GM21515 (cell line): ENCODE data around the gene MBNL2.
A peak's percentile ranks its signal among the peaks of the same experiment; 100 is the strongest.

Experiments
- ATAC-seq: cut with Tn5 transposase; IDR thresholded peaks from one replicate; pipeline ENCODE4 v1.9.1; 2021; ENCODE audit not compliant: unreplicated experiment

MBNL2 gene

GRCh38 chr13:97211300-97211699 lies 10.8 kb upstream of the MBNL2 start:
- ATAC-seq = no peak

DNA sequence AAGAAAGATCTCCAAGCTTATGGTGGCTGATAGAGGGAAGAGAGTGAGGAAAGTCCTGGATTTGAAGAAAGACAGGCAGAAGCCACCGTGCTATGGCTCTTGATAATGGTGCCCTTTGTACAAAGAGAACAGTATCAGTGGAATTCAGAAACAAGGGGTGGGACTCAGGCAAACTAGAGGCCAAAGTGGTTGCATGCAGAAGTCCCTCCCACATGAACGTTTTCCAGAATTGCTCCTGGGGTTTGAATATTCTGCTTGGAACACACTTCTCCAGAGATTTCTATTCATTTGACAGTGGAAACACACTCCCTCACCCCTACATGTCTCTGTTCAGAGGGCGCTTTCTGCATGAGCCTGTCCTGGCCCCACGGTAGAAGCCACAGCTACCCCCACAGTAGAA lies 10.1 kb upstream of the MBNL2 start:
- no peak for ATAC-seq

GRCh38 chr13:97212601-97213040 lies 9.5 kb upstream of the MBNL2 start:
- ATAC-seq = no peak

DNA sequence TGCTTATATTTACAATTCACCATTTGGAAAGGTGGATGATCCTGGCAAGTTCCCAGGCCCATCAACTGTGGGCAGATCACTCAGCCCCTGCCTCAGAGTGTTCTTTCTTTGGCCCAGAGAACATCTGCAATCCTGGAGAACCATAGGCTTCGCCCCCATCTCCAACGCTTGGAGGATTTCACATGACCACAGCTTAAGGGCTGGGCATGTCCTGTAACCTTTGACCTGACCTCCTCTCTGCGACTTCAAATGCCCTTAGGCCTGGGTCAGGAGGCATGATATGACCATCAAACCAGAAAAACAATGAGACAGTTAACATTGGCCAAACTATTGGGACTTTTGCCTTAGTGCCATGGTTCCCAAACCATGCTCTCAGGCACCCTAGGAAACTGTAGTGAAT lies 7.2 kb upstream of the MBNL2 start:
- ATAC-seq = no peak

- peak; percentile 46 for ATAC-seq
Observed at GRCh38 chr13:97215325-97215724, 6.8 kb upstream of the MBNL2 start.

GRCh38 chr13:97219226-97219625 lies 2.9 kb upstream of the MBNL2 start:
- ATAC-seq = no peak

DNA sequence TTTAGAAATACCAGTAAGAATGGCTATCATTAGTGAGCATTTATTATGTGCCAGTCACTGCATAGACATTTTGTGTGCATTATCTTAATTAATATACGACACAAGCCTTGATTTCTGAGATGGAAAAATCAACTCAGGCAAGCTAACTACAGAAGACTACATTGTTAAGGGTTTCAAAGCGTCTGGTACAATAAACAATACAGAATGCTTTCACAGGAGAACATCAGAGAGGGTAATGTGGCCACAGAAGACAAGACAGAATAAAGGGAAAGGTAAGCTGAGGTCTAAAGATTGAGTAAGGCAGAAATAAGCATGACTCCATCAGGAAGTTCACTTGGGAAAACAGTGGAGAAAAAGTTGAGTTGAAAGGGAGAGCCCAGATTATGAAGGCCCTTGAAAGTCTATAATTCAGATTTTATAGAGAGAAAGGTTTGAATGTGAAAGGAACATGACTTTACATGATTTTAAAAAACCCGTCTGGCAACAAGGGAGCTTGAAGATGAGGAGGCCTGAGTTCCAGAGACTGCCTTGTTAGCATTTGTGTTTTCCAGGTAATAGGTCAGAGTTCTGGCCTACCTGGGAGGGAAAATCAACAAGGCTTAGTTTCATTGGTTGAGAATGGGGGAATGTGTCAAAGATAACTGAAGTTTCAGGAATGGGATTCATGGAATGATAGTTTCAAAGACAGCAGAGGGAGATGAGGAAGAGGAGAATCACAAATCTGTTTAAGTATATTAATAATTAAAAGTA lies 1.8 kb upstream of the MBNL2 start:
- ATAC-seq = no peak

GRCh38 chr13:97221046-97221445 lies 1.1 kb upstream of the MBNL2 start:
- ATAC-seq = no peak

DNA sequence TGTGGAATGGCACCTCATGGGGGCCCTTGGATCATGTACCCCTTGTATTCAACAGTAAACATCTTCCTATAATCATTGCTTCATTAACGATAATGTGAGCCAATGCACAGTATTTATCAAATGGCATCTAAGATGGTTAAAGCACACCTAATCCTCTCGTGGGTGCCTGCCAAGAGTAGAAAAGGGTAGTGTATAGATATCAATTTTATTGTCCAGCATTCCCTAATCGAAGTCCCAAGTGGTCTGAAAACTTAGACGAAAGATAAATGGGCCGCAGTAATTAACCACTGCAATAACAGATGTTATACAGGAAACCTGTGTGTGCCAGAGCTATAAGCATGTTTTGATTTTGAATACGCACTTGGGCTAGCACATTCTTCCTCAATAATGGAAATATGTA lies 667 bp upstream of the MBNL2 start:
- ATAC-seq = no peak

DNA sequence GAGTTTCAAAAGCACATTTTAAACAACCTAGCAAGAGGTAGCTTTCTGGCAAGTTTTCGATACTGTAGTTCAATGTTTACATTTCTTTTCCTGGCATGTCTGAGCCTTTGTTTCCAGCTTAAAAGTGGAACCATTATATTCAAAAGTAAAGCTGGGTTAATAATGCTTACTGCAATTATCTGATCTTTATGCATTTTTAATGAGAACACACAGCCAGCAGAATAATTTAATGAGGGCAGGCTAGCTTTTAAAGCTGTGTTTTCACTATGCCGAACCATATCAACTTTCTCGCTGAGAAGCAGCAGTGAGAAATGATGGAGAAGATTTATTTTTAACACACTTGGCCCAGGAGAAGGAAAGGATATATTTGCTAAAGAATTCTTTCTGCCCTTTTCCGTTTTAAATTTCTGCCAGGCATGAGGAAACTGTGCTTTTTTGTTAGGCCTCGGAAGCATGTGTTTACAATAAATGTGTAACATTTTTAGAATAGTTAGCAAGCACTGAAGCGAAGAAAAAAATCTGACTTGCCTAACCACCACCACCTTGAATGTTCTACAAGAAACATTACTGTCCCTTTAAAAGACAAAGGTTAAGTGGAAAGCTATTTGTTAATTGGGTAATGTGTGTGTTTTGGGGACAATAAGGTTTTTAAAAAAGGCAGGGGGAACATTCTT lies 1.0 kb downstream of the MBNL2 start:
- ATAC-seq = no peak

GRCh38 chr13:97223711-97224541 lies 1.8 kb downstream of the MBNL2 start:
- ATAC-seq = no peak

- no peak for ATAC-seq
Observed at GRCh38 chr13:97224544-97225300, 2.6 kb downstream of the MBNL2 start.

DNA sequence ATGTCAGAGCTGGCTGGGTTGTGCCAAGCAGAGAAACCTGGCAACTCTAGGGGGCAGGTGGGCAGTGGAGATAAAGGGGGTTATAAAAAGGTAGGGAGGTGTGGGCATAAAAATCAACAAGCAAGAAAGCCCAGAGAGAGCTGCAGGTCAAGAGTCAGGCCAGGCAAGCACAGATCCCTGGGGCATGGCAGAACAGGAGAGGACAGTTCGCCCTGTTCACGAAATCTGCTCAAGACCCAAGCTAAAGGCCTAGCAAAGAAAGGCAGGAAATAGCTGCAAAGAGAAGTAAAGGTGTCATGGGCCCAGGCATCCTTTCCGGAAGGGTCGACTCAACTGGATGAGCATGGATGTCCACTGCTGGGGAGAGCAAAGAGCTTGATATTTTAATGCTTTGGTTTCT lies 3.4 kb downstream of the MBNL2 start:
- no peak for ATAC-seq

DNA sequence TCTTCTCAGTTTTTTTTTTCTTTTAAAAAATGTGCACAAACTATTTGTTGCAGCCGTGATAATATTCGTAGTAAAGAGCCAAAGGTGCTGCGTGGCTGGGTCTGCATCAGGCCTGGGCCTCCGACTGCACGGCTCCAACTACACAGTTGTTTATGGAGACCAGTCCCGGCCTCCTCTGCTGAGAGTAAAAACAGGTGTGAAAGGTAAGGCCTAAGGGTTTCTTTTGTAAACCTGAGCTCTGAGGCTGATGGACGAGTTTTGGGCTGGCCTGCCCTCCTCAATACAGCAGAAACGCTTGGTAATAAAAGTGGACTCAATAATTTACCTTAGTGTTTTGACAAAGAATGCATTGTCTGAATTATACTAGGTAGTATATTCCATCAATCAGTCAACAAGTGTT lies 3.9 kb downstream of the MBNL2 start:
- no peak for ATAC-seq

- ATAC-seq = peak; percentile 42
Observed at GRCh38 chr13:97226788-97227627, 4.9 kb downstream of the MBNL2 start.

DNA sequence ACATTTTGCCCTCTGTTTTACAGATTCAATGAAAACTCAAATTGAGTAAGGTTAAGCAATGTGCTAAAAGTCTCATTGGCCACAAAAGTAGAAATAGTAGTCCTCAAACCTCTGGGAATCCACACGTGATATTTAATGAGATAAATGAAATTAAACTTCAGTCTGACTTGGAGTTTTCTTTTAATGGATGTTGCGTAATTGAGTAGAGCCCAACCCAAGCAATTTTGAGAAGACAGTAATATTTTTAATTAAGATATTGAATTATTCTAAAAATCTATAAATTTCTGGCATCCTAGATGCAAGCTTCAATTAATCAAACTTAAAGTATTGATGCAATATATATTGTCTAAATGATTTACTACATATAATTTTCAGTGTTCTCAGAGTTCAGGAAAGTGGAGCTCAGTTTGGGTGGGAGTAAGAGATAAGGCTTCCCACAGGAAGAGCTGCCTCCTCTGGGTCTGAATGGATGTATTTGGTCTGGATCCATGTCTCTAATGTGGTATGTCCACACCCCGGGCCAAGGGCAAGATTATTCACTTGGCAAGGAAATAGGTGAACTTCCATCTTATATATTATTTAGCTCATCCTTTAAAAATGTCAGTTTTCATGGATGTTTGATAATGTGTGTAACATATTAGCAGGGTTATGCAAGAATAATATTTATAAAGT lies 6.9 kb downstream of the MBNL2 start:
- no peak for ATAC-seq

DNA sequence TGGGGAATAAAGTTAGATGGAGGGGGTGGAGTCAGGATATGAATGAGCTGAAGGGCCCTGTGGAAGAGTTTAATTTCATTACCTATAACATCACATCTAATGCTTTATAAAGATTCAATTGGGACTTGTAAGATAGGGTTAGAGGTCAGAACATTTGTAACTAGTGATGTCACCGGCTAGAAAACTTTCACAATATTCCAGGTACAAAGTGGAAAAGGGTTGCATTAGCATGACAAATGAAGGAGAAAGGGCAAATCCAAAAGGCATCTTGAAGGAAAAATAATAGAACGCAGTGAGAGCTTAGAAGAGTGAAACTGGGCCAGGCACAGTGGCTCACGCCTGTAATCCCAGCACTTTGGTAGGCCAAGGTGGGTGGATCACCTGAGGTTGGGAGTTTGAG lies 7.6 kb downstream of the MBNL2 start:
- no peak for ATAC-seq

DNA sequence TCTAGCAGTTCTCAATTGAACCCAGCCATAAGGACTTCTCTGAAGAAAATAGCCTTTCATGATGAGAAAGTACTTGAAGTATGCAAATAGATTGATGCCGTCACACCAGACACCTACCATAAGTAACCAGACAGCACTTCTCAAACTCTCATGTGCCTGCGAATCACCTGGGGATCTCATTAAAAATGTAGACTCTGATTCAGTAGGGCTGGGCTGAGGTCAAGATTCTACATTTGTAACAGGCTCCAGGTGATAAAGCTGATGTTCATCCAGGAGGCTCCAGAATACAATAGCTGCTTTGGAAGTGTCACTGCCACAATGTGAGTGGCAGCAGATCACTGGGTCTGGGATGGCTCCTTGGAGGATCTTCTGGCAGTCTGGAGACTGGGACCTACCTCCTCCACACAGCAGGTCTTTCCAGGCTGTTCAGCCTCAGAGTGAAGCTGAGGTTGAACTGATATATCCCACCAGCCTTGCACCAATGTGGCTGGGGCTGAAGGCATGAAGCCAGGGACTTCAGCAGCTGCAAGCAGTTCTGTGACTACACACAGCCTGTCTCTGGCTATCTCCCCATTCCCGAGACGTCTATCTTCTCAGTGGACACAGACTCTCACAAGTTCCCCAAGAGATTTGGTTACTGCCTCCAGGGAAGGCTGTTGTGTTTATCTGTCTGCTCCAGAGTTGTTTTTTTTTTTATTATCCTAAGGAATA lies 9.1 kb downstream of the MBNL2 start:
- ATAC-seq = no peak

DNA sequence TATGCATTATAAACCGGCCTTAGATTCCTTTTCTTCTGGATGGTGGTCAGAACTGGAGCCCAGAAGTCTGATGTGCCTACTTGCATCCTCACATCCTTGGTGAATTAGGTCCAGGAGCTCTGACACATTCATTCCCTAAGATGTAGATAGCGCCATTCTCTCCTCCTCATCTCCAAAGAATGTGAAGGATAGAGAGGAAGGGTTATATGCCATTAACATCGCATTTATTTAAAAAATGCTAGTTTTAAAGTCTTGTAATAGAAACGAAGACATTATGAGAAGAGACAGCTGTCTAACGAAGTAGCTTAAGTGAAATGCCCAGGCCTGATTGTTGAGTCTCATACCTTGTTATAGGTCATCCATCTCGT lies 9.7 kb downstream of the MBNL2 start:
- no peak for ATAC-seq
